ENCODE data around the gene RASSF7.

The RASSF7 gene

DNA sequence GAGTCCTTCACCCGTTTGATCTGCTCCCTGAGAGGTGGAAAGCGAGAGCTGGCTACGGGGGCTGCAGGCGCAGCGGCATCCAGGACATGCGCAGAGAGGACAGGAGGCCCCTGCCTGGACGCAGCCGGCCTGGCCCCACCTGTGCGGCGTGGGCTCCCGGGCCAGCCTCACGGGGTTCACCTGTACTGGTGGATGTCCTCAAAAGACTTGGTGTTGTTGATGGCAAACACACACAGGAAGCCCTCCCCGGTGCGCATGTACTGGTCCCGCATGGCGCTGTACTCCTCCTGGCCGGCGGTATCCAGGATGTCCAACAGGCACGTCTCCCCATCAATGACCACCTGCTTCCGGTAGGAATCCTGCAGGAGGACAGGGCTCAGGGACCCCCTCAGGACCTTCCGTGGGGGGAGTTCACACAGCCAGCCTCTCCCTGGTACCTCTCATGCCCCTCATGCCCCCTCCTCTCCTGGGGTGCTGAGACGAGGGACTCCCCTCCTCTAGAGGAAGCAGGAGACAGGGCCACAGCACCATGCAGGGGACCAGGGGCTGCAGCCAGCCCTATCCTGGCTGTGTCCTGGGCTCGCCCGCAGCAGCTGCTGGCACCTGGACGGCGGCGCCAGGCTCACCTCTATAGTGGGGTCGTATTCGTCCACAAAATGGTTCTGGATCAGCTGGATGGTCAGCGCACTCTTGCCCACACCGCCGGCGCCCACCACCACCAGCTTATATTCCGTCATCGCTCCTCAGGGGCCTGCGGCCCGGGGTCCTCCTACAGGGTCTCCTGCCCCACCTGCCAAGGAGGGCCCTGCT, 27.0 kb upstream of the RASSF7 start:
- no peak for DNase-seq

DNA sequence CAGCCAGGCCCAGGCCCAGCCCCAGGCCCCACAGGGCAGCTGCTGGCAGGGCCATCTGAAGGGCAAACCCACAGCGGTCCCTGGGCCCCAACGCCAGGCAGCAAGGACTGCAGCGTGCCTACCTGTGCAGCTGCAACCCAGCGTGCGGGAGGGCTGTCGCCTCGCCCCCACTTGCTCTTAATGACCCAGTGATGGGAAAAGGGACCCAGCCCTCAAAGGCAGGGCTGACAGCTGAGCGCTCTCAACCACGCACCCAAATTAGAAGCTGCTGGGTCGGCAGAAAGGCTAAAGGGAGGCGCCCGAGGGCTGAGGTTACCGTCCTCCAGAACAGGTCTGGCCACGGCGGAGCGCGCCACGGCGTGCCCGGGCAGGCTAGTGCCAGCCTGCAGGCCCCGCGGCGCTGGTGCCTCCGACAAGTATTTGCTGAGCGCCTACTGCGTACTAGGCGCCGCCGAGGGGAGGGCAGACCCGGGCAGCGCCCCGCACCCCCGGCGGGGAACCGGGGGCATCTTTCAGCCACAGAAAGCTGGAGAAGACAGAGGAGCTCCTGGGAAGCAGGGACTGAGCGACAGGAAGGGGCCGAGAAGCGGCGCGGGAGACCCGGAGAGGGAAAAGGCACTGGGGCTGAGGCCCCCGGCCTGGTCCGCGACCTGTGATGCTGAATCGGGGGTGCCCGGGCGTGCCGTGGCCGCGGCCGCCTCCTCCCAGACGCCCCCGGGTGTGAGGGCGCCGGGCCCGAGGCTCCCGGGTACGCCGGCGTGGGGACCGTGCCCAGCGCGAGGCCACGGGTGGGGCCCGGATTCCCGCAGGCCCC, 26.2 kb upstream of the RASSF7 start:
- DNase-seq, result no peak

DNA sequence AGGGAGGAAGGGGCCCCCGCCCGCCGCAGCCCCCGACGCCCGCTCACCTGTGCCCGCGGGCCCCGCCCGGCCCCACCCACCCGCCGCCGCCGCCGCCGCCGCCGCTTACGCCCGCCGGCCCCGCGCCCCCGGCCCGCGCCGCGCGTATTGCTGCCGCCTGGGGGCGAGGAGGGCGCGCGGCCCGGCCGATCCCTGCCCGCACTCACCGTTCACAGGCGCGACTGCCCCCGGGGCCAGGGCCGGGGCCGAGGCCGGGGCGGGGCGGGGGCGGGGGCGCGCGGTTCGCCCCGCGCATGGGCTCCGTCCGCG, 25.6 kb upstream of the RASSF7 start:
- DNase-seq, result no peak

DNA sequence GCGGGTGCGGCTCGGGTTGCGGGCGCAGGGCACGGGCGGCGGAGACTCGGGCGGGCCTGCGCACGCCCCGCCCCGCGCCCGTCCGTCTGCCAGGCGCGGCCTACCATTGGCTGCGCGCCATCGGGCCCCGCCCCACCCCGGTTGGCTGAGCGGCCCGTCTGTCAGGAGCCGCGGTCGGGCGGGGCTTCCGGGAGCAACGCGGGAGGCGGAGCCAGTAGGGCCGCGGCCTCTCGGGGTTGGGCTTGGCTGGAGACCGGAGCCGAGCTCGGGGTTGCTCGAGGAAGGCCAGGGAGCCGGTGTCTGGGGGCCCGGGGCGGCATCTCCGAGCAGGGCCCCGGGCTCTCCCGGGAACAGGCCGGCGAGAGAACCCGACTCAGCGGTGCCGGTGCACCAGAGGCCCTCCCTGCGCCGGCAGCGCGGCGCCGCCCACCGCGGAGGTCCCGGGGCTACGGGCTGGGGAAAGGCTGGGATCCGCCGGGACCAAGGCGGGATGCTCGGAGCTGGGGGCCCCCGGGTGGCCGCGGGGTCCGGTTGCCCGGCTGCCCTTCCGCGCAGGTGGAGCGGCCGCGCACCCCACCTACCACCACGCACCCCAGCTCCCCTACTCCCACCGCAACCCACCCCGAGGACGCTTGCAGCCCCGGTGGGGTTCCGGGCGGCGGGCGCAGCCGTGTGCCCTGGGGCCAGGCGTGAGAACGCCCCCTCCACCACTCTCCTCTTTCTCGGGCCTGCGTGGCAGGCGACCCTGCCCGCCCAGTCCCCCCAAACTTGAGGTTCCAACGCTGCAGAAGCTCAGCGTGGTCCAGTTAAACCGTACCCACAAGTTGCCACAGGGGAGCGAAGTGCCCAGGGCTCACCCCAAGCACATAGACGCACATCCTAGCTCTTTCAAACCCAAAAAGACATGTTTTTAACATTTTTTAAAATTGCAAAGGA, 25.0 kb upstream of the RASSF7 start, which contains the start of gene HRAS:
Gene HRAS (minus strand): TSS at position 58 of the 936 bp plus-strand sequence.
- DNase-seq, result peak; percentile 97

DNA sequence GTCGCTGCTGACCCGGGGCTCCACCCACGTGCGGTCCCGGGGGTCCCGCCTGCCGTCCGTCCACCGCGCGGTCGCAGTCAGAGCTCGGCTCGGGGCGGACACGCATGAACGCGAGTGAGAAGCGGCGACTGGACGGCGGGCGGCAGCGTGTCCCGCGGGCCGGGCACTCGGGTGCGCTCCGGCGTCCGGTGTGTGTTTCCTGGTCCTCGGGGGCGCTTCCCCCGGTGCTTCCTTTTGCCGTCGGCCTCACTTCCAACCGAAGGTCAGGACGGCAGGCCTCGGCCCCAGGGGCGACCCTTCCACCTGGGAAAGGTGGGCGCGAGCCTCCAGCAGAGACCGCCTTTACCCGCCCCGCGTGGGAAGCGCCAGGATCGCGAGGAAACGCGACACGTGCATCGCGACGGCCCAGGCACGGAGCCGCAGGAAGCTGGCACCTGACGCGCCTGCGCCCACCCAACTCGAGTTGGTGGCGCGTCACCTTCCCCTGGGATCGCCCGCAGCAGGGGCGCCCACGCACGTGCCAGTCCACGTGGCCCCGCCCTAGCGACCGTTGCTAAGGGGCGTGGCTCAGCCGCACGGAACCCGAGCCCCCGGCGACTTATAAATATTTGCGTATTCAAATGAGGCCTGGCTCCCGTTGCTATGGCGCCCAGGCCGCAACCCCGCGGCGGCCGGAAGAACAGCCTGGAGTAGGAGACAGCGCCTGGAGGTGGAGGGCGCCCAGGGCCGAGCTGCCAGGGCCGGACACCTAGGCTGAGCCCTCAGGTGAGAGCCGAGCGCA, 23.7 kb upstream of the RASSF7 start, which contains the start of gene LRRC56:
Gene LRRC56 (plus strand): TSS at position 687 of the 781 bp plus-strand sequence. CDS start 3,158 bp downstream, outside the sequence.
- peak; percentile 96 for DNase-seq

DNA sequence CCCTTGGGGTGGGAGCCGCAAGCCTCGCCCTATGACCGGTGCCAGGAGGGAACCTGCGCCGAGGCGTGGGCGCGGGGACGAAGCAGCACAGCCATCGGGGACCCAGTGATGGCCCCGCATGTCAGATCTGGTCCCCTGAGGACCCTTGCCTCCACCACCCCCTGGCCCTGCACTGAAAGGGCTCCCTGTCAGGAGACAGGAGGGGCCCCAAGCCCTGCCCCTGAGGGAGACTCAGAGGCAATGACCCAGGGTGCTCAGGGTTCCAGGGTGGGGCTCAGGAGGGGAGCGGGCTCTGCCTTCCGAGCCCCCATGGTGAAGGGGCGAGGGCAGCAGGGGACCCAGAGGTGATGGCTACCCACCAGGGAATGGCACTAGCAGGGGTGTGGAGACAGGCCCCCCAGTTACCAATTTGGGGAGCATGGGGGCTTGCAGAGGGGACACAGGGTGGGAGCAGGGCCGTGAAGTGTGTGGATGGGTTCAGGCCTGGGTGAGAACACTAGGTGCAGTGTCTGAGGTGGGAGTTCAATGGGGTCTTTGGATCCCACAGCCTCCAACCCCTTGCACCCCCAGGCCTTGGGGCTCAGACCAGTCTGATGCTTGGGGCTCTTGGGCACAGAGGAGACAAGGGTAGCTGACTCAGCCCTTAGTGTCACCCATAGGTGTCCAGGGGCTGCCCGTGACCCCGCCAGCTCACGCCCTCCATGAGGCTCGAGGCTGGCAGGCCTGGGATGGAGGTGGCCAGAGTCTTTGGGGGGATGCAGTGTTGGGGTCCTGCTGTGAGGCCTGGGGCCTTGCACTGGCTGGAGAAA, 22.9 kb upstream of the RASSF7 start:
- DNase-seq, result no peak

DNA sequence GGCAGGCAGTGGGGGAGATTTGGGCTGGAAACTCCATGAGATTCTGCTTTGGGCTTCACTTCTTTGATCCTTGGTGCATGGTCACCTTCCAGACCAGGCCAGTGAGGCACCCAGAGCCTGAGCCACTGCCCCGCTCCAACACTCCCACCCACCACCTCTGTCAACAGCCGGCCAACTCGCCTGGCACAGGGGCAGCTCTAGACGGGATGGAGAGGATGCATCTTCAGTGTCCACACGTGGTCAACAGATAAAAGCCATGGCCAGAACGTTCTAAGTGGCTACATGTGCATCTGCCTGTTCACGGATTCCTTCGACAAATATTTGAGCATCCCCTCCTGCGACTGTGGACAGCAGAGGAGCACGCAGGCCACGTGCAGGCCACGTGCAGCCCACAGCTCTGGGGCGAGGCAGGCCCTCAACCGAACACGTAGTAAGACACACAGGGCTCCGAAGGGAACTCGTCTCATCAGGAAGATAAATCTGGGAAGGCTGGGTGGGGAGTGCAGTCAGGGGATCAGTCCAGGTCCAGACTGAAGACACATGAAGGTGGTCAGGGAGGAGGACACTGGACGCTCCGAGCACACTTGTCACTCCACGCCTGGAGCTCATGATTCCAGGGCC, 22.2 kb upstream of the RASSF7 start:
- DNase-seq, result no peak

DNA sequence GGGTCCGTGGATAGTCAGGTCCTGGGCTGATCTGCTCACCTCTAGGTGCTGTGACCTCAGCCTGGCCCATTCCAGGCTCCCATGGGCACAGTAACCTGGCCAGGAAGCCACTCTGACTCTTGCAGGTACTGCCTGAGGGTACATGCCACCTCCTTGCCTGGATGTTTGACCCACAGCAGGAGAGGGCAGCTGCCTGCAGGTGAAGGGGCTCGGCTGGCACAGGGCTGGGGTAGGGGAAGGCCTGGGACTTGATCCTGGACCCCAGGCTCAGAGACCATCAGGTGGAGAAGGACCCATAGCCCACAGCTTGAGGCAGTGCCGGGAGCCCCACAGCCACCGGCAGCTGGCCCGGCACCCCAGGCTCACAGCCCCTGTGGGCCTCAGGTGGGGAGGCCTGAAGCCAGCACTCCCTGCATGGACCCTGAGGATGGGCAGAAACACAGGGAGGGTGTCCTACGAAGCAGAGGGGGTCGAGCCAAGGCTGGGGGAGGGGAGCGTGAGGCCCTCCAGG, 20.7 kb upstream of the RASSF7 start:
- no peak for DNase-seq

DNA sequence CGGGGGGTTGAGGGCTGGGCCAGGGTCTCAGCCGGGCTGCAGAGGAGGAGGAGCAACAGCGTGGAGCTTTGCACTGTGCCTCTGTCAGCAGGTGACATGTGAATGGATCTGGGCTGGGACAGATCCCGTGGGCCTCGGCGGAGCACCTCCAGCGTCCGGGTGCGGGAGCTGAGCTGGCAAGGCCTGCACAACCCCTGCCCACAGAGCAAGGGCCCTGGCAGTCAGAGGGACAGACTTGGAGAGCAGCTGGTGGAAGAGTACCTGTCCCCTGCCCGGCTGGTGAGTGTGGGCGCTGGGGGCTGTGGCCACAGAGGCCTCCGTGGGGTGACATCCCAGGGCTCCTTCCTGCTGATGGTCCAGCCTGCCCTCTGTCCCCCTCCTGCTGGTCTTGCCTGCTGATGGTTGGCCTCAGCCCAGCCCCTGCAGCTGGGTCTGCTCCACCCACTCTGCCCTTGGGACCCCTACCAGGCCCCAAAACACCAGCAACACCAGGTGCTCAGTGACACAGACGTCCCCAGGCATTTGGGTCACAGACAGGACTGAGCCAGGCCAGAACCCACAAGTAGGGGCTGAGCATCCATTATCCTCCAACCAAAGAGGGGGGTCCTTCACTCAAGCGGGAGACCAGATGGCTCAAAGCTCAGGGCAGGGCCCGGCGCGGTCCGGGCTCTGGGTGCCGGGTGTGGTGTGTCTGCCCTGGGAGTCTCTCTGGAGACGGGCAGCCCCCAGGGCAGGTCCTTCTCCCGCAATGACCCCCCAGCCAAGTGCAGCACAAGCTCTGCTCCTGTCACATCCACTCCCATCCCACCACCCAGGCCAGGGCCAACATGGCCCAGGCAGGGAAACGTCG, 20.0 kb upstream of the RASSF7 start:
- no peak for DNase-seq

DNA sequence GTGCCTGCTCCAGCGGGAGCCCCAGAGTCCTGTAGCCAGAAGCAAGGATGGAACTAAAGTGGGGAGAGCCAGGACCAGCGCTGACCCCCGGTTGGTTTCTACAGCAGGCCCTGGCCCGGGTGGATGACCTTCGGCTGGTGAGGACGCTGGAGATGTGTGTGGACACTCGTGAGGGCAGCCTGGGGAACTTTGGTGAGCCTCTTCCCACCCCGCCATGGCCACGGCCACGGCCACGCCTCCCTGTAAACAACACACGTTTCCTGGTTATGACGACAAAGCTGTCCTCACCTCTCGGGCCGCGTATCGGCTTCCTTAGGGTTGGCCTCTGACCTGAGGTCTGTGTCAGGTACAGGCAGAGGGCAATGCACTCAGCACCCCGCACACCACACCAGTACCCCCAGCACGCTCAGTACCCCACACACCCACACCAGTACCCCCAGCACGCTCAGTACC, 19.3 kb upstream of the RASSF7 start:
- no peak for DNase-seq

DNA sequence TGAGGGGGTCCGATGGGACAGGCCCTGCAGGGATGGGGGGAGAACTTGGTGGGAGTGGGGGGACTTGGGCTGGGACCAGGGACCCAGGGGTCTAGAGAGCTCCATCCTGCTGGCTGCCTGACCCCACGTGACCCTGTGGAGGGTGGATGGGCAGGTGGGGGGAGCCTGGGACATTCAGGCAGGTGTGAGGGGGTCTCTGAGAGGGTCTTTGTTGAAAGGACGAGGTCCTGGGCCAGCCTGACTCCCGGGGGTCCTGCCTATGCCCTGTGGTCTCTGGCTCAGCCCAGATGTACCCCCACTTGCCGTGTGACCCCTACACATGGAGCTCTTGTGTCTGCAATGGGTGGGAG, 16.0 kb upstream of the RASSF7 start:
- DNase-seq, result no peak

DNA sequence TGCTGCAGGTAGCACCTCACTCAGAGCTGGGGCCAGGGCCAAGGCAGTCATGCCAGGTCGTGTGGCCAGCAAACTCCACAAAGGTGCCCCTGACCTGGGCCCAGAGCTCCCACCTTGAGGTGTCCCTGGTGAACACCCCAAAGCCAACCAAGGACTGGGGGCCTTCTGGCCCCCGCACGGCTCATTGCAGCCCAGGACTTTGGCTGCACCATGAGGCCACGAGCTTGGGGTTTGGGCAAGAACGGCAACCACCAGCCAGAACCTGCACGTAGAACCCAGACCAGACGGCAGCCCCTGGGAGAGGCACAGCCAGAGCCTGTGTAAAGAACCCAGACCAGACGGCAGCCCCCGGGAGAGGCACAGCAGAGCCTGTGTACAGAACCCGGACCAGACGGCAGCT, 15.6 kb upstream of the RASSF7 start:
- no peak for DNase-seq

DNA sequence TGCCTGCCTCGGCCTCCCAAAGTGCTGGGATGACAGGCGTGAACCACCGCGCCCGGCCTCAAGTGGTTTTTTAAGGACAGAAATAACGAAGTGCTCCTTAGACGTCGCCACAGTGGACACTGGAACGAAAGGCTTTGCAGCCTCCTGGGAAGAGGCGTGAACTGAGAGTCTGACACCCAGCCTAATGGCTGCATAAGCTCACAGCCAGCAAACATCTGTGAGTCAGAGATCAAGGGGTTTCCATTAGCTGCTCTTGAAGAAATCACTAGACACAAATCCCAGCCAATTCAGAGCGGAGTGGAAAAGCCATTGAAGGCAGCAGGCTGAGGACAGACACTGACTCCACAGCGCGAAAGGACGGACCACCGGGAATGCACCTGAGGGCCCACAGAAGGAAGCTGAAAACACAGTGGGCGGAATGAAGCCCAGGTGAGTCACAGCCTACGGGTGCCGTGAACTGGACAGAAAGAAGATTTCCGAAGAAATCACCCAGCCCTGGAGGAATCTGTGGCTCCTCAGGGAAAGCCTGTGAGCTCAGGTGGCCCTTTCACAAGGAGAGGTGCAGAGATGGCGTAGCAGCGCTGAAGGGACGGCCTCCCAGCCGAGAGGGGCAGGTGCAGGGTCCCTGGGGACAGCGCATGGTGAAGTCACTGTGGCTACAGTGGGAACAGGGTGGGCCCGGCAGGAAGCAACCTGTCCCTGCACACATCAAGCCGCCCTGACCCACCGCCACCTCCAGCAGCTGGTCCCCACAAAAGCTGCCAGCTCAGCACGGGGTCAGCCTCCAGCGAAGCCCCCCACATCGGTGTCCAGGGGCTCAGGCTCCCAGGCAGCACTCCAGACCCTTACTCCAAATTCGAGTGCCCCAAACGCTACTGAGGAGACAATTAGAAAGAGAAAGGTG, 11.8 kb upstream of the RASSF7 start:
- no peak for DNase-seq

DNA sequence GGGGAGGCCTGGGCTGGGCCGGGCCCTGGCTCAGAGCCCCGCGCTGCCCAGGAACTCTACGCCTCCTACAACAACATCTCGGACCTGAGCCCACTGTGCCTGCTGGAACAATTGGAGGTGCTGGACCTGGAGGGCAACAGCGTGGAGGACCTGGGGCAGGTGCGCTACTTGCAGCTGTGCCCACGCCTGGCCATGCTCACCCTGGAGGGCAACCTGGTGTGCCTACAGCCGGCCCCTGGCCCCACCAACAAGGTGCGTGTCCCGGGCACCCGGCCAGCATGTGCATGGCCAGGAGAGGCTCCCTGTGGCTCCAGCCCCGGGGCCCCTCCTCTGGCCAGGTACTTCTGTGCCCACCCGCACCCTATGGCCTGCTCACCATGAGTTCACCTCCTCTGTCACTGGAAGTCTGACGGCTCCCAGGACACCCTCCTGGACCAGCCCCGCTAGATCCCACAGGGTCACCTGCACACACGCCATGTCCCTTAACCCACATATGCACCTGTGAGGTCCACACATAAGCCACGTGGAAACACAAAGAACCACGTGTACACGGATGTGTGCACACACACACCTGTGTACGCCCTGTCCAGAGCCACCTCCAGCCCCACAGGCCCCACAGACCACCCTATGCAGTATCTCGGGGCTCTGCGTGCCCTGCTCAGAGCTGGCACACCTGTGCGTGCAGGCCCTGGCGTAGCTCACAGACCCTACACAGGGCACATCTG, 10.6 kb upstream of the RASSF7 start:
- DNase-seq, result no peak

DNA sequence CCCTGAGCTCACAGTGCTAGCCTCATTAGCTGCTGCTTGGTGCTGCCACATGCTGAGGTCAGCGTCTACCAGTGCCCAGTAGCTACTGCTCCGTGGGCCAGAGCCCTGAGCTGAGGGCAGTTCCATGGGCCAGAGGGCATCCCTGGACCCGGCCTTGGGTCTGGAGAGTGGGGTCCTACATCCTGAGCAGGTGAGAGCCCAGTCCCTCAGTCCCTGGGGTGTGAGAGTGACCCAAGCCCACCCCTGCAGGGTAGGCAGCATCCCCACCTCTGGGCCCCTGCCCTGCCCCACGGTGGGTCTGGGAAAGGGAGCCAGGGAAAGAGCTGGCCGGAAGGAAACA, 10.1 kb upstream of the RASSF7 start:
- no peak for DNase-seq

DNA sequence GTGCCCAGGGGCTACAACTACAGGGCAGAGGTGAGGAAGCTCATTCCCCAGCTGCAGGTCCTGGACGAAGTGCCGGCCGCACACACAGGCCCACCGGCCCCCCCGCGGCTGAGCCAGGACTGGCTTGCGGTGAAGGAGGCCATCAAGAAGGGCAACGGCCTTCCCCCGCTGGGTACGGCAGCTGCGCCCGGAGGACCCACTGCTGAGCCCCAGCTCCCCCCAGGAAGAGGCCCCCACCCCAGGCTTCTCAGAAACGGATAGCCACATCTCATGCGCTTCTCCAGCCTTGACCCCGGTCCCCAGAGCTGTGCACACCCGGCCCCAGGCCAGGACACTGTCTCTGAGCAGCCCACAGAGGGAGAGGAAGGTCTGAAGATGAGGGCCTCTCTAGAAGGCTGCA, 9.6 kb upstream of the RASSF7 start:
- DNase-seq, result no peak

DNA sequence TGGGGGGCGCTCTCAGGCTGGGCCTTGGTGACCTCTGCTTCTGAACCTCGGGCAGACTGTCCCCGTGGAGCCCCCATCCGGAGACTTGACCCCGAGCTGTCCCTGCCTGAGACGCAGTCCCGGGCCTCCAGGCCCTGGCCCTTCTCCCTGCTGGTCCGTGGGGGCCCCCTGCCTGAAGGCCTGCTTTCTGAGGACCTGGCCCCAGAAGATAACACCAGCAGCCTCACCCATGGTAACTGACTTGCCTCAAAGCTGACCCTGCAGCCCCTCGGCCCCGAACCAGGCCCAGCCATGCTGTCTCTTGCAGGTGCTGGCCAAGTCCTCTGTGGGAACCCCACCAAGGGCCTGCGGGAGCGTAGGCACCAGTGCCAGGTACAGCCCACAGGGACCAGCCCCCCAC, 9.2 kb upstream of the RASSF7 start:
- DNase-seq, result no peak
